IPS-20b (cell line): ENCODE data around the gene BRINP3.

Experiments used
- H3K27ac ChIP-seq: one replicate; pipeline ENCODE4 v1.5.1; 2013; ENCODE audit warnings: low read length
- H3K27me3 ChIP-seq: 2 replicates; pipeline ENCODE4 v1.6.1; 2013; ENCODE audit warnings: mild to moderate bottlenecking, low read length, inconsistent platforms; ENCODE audit not compliant: insufficient read depth
- H3K36me3 ChIP-seq: 2 replicates; pipeline ENCODE4 v1.6.1; 2013; ENCODE audit warnings: low read depth, mild to moderate bottlenecking, inconsistent platforms, low read length, moderate library complexity; ENCODE audit not compliant: insufficient read depth
- H3K4me1 ChIP-seq: 2 replicates; pipeline ENCODE4 v1.6.1; 2013; ENCODE audit warnings: mild to moderate bottlenecking, control low read depth, inconsistent platforms, low read length, moderate library complexity; ENCODE audit not compliant: insufficient read depth
- H3K4me3 ChIP-seq: 2 replicates; pipeline ENCODE4 v1.5.1; 2013; ENCODE audit warnings: mild to moderate bottlenecking, low read length, inconsistent platforms
- H3K9ac ChIP-seq: 2 replicates; pipeline ENCODE4 v1.6.1; 2013; ENCODE audit warnings: low read depth, mild to moderate bottlenecking, inconsistent platforms, low read length, moderate library complexity
- H3K9me3 ChIP-seq: 2 replicates; pipeline ENCODE4 v1.6.1; 2013; ENCODE audit warnings: mild to moderate bottlenecking, low read depth, low read length, inconsistent platforms; ENCODE audit not compliant: insufficient read depth

The BRINP3 gene

DNA sequence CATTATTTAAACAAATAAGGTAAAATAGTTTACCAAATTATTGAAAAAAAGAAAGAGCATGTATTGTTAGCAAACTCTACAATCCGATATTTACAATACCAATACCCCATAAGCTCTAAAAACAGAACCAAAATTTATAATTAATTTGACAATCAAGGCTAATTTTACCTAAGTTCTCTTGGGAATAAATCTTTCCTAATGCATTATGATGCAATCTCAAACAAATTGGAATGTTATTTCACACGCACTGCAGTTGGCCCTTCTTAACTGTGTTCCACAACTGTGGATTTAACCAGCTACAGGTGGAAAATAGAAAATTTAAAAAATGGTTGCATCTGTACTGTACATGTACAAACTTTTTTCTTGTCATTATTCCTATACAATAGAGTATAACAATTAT, 300.1 kb downstream of the BRINP3 start:
- Histone ChIP-seq H3K4me3 (no peak overlapping the region), H3K27ac (no peak overlapping the region), H3K27me3 (no peaks in the 10 kb centered on the region), H3K36me3 (no peaks in the 10 kb centered on the region), H3K9me3 (no peaks in the 10 kb centered on the region), H3K9ac (no peak overlapping the region), H3K4me1 (no peaks in the 10 kb centered on the region)

DNA sequence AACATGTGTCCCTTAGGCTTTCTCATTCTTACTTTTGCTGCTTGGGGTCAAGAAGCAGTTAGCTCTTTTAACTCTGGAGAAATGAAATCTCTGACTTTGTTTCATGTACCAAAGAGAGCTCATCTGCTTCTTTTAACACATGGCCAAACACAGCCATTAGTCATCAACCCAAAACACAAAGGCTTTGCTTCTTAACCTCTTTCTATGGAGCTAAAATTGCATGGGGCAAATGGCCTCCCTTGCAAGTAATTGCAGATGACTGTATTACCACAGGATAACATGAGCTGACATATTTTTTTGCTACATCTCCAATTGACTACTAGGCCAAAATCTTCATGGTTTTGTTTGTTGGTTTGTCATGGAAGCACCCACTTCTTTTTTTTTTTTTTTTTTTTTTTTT, 300.9 kb downstream of the BRINP3 start:
- H3K4me1 ChIP-seq = no peaks in the 10 kb centered on the region
- H3K36me3 ChIP-seq = no peaks in the 10 kb centered on the region
- no peak overlapping the region for H3K4me3 ChIP-seq
- H3K27me3 ChIP-seq = no peaks in the 10 kb centered on the region
- H3K27ac ChIP-seq = no peak overlapping the region
- no peak overlapping the region for H3K9ac ChIP-seq
- no peaks in the 10 kb centered on the region for H3K9me3 ChIP-seq

- Histone ChIP-seq H3K9ac (no peak overlapping the region), H3K4me3 (no peak overlapping the region), H3K9me3 (no peaks in the 10 kb centered on the region), H3K27ac (no peak overlapping the region), H3K27me3 (no peaks in the 10 kb centered on the region), H3K36me3 (no peaks in the 10 kb centered on the region), H3K4me1 (no peaks in the 10 kb centered on the region)
Measured at GRCh38 chr1:190175320-190175719, 302.3 kb downstream of the BRINP3 start.

DNA sequence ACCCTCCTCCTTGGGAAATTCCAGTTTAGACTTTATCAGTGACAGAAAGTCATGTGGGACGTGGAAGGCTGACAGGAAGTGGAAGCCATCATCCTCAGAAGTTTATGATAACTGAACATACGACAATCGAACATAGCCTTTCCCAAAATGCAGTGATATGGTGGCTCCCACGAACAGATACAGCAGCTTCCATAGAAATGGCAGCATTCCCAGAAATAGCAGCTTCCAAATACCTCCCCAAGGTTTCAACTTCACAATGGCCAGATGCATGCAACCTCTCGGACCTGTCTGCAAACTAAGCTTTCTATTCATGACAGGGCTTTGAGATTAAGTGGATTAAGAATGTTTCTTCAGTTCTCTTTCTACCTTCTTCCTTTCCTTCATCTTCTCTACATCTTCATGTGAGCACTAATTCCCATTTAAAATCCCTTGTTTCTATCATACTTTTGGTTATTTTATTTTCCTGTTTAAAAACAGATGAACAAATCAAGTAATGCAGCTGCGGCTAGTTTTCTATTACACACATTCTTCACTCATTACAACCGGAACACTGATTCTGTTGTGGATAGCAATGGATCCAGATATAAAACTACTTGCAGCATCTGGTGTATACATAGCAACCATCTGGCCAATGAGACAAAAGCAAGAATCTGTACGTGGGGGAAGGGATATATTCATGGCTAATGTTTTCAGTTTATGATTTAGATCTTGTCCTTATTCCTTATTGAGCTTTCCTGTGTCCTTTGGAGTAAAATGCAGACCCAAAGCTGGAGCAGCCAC, 304.8 kb downstream of the BRINP3 start:
- Histone ChIP-seq H3K36me3 (no peaks in the 10 kb centered on the region), H3K27me3 (no peaks in the 10 kb centered on the region), H3K4me3 (no peak overlapping the region), H3K4me1 (no peaks in the 10 kb centered on the region), H3K27ac (no peak overlapping the region), H3K9ac (no peak overlapping the region), H3K9me3 (no peaks in the 10 kb centered on the region)

DNA sequence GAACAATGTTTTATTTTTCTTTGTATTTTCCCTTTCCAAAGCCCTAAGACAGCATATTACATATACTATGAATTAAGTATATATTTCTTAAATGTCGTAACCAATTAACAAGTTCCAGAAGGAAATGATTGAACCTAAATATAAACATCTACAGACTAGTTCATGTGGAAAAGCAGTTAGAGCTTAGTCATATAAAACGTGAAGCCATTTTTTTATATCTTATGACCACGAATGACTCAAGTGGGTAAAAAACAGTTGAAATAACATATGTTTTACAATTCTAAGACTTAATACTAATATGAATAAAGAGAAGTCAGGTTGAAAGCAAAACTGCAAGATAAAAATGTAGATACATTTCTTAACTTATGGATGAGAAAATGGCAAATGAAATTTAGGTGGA, 307.3 kb downstream of the BRINP3 start:
- H3K27me3 ChIP-seq = no peaks in the 10 kb centered on the region
- H3K27ac ChIP-seq = no peak overlapping the region
- no peak overlapping the region for H3K4me3 ChIP-seq
- no peak overlapping the region for H3K9ac ChIP-seq
- H3K36me3 ChIP-seq = no peaks in the 10 kb centered on the region
- no peaks in the 10 kb centered on the region for H3K4me1 ChIP-seq
- no peaks in the 10 kb centered on the region for H3K9me3 ChIP-seq

DNA sequence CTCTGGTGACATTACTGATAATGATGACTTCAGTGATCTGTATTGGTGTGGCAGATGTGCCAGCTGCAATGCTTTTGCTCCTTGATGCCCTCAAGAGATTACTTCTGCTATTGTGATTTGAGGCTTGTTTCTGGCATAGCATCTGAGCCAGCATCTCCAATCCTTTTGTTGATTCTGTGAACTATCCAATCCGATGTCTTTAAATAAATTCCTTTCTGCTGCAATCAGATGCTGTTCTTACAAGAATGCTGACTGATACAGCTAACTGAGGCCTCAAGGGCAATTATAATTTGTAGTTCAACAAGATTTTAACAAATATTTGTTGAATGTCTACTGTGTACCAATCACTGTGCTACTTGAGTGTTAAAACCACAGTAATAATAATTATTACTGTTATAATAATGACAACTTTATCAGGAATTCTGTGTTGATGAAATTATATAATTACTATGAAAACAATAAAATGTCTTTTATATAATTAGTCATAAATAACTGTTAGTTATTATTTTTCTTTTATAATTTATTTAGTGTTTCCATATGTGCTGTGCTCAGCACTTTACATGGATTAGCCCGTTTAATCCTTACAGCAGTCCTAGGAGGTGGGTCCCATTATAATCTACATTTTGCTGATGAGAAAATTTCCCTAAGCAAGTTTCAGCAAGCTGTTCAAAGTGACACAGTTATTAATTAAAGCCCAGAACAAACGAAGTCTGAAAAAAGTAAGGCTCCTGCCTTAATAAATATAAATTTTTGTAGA, 308.2 kb downstream of the BRINP3 start:
- Histone ChIP-seq H3K9me3 (no peaks in the 10 kb centered on the region), H3K4me3 (no peak overlapping the region), H3K27ac (no peak overlapping the region), H3K4me1 (no peaks in the 10 kb centered on the region), H3K27me3 (no peaks in the 10 kb centered on the region), H3K36me3 (no peaks in the 10 kb centered on the region), H3K9ac (no peak overlapping the region)

- Histone ChIP-seq H3K4me3 (no peak overlapping the region), H3K36me3 (no peaks in the 10 kb centered on the region), H3K27me3 (no peaks in the 10 kb centered on the region), H3K9ac (no peak overlapping the region), H3K9me3 (no peaks in the 10 kb centered on the region), H3K4me1 (no peaks in the 10 kb centered on the region), H3K27ac (no peak overlapping the region)
Measured at GRCh38 chr1:190168893-190169280, 308.8 kb downstream of the BRINP3 start.

GRCh38 chr1:190168116-190168892, 309.4 kb downstream of the BRINP3 start:
- Histone ChIP-seq H3K4me1 (no peaks in the 10 kb centered on the region), H3K9ac (no peak overlapping the region), H3K4me3 (no peak overlapping the region), H3K27me3 (no peaks in the 10 kb centered on the region), H3K36me3 (no peaks in the 10 kb centered on the region), H3K9me3 (no peaks in the 10 kb centered on the region), H3K27ac (no peak overlapping the region)

GRCh38 chr1:190159146-190159545, 318.5 kb downstream of the BRINP3 start:
- no peaks in the 10 kb centered on the region for H3K4me1 ChIP-seq

DNA sequence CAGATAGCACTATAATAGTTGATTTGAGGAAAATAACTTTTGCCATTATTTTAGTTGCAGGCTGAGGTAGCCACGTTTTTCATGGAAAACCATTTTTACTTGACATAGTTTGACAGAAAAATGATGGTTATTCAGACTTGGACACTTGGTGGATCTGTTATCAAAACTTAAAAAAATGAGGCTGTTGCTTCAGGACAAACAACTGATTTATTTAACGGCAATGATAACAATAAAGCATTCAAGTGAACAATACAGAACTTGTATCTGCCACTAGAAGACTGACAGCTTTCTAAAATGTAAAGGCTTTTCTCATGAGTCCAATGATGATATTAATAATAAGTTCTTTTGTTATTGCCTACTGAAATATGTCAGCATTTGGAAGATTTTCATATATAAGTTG, 322.9 kb downstream of the BRINP3 start:
- H3K9me3 ChIP-seq = no peaks in the 10 kb centered on the region

More at GRCh38 chr1:190159146-190159545, 318.5 kb downstream of the BRINP3 start:
- Histone ChIP-seq H3K4me3 (no peak overlapping the region), H3K9me3 (no peaks in the 10 kb centered on the region), H3K36me3 (no peaks in the 10 kb centered on the region), H3K27me3 (no peaks in the 10 kb centered on the region), H3K27ac (no peak overlapping the region), H3K9ac (no peak overlapping the region)

DNA sequence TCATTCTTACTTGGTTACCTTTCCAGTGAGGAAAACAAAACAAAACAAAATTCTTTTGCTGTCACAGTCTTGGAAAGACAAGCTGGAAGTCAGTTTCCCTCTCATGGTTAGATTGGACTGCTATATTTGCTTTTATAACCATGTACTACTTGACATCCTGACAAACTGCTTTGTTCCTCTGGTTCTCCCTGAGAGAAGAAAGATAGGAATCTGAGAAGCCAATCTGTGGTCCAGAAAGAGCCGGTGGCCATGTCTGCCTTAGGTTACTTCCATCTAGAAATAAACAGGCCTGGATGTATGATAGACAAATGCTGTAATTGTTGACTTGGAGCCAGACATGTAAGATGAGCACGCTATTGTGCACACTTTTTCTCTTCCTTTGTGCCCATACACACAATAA, 330.0 kb downstream of the BRINP3 start:
- no peaks in the 10 kb centered on the region for H3K9me3 ChIP-seq
- no peak overlapping the region for H3K27ac ChIP-seq
- no peaks in the 10 kb centered on the region for H3K4me1 ChIP-seq
- no peak overlapping the region for H3K9ac ChIP-seq
- H3K4me3 ChIP-seq = no peak overlapping the region
- no peaks in the 10 kb centered on the region for H3K36me3 ChIP-seq
- H3K27me3 ChIP-seq = no peaks in the 10 kb centered on the region

More for the DNA sequence above, 322.9 kb downstream of the BRINP3 start:
- H3K36me3 ChIP-seq = no peaks in the 10 kb centered on the region
- no peak overlapping the region for H3K4me3 ChIP-seq
- no peaks in the 10 kb centered on the region for H3K4me1 ChIP-seq
- no peak overlapping the region for H3K9ac ChIP-seq
- no peaks in the 10 kb centered on the region for H3K27me3 ChIP-seq
- H3K27ac ChIP-seq = no peak overlapping the region
